HG03159 (cell line): ENCODE results near the gene SLC37A1.

Experiments used
- ATAC-seq: cut with Tn5 transposase; IDR thresholded peaks from one replicate; pipeline ENCODE4 v1.9.1; 2021; ENCODE audit warnings: mild to moderate bottlenecking, moderate library complexity; ENCODE audit not compliant: unreplicated experiment

Gene SLC37A1

DNA sequence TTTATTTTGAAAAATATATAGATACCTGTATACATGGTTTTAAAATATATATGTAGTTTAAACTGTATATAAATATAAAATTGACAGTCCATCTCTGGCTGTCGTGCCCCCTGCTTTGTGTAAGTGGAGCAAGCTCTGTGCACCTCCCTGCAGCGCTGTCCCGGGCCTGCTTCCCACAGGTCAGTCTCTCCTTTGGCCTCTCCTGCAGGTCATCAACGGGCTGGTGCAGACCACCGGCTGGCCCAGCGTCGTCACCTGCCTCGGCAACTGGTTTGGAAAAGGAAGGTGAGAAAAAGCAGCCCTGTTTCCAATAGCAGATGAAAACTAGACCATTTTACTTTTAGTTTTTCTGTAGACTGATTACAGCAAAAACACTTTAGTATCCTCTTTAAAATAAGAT lies 28.5 kb downstream of the SLC37A1 start:
- no peak for ATAC-seq

DNA sequence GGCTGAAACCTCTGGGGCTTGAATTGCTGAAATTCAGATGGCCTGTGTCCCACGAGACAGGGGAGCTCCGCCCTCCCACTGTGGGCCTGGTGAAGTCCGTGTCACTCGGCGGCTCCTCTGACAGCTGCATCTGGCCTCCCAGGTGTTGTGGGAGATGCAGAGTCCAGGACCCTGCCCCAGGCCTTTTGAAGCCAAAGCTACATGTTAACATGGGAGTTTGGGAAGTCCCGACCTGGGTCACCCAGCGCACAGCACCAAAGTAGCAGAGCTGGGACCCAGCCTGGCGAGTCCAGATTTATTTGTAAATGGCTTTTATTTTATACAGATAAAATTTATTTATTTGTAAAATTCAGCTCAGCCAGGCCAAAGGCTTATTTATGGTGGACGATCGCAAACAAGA lies 28.9 kb downstream of the SLC37A1 start:
- no peak for ATAC-seq

DNA sequence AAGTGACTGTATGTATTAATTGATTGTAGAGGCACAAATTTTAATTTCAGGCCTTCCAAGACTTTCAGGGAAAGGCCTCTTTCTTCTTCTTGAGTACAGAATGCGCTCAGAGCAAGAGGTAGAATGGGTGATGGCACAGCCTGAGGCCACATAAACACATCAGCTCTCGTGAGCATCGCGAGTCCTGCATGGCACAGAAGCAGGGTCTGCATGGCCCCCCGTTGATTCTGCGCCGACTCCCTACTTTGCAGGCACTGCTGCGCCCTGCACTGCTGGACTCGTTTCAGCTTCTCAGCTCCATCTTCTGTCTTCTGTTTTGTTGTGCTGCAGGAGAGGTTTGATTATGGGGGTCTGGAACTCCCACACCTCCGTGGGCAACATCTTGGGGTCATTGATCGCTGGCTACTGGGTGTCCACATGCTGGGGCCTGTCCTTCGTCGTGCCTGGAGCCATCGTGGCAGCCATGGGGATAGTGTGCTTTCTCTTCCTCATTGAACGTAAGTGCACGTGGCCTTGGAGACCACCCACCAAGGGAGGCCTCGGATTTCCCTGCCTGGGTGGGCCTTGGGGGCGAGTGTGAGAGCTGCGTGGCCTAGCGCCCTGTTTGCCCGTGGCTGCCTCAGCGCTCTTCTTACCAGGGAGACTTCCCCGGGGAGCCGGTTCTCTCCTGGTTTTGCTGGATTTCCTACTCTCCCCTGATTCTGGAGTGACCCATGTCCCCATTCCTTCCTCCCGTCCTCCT lies 29.6 kb downstream of the SLC37A1 start:
- ATAC-seq, result no peak

DNA sequence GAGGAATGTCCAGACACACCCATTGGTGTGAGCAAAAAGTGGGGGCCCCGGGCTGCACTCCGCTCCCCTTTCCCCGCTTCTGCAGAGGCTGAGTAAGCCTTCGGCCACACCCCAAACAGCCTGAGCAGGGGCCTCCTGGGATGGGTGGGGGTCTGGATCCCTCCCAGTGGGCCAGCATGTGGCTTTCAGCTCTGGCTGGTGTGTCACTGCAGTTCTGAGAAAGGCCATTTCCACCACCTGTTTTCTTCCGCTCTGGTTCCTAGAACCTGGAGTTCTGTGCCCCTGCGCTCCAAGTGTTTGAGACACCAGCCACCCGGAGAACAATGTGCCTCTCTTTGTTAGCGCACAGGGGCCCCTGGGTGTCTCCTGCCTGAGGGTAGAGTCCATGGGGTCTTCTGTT lies 30.9 kb downstream of the SLC37A1 start:
- ATAC-seq, result no peak

DNA sequence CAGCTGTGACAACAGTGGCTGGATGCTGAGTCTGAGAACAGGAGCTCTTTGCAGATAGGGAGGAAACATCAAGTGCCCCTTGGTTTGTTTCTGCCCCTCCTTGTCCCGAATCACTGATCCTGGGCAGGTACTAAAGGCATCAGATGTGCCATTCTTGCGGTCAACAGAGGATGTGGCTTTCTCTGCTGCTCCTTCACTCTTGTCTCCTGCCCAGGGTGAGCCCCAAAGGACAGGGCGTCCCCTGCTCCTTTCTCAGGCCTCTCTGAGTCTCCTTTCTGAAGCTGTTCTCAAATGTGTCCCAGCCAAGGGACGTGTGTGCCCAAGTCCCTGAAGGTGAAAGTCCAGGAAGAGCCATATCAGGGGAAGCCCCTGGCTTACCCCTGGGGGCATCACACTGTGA lies 31.7 kb downstream of the SLC37A1 start:
- no peak for ATAC-seq

DNA sequence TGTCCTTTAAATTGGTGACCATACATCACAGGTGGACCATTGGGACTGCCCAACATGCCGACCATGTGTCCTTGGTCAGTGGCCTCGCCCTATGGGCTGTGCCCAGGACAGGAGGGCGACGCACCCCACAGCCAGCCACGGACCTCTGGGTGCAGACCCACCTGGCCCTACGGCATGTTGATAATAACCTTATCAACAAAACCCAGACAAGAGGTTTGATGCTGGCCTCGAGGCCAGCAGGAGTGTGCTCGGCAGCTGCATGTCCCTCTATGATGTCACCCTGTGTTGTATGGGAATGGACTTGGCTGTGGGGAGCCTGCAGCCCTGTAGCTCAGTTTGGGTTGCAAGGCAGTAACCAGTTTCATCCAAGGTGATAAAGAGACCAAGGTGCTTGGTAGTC lies 32.1 kb downstream of the SLC37A1 start:
- no peak for ATAC-seq

DNA sequence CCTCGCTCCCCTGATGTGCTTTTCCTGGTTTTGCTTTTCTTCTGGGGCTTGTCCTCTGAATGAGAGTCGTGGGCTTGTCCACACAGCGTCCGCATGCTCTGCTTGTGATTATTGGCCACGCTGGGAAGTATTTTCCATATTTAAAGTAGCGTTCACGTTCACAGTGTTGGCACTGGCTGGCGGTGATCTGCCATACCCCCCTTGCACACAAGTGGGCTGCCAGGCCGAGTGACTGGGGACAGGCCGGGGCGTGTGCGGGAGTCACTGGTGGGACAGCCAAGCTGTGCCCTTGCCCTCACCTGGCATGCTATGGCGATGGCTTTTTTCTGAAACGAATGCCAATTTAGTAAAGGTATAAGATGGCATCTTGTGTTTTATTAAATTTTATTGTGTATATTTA lies 32.8 kb downstream of the SLC37A1 start:
- ATAC-seq, result no peak

DNA sequence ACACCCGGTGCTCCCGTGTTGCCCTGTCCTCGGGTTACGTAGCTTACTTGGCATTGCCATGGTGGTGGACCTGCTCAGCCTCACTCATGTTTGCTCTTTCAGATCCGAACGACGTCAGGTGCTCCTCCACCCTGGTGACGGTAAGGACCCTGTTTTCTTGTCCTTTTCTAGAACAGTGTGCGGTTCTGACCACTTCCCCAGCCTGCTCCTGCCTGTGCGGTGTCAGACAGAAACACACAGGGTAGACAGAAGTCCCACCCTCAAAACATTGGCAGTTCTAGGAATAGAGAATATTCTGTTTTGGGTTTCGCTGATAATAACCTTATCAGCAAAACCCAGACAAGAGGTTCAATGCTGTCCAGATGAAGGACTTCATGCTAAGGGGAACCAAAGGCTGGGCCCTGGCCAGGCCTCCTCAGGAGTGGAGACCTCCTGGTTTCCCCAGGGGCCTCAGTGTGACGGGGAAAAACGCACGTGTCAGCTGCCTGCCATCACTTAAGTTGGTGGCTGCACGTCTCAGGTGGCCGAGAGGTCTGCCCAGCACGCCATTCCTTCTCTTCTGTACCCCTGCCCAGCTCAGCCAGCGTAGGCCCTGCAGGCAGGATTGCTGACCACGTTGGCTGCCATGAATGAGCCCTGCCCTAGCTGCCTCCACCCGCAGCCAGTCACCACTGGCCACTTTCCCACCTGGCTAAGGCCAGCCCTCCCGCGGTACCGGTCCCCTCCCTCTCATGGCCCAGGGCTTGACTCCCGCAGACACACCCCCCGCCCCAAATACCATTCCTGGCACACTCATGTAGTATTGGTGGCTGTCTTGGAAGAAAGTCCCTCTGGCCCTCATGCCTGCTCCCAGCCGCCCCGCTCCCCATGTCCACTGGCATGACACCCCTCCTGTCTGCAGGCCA lies 33.6 kb downstream of the SLC37A1 start:
- ATAC-seq, result no peak

DNA sequence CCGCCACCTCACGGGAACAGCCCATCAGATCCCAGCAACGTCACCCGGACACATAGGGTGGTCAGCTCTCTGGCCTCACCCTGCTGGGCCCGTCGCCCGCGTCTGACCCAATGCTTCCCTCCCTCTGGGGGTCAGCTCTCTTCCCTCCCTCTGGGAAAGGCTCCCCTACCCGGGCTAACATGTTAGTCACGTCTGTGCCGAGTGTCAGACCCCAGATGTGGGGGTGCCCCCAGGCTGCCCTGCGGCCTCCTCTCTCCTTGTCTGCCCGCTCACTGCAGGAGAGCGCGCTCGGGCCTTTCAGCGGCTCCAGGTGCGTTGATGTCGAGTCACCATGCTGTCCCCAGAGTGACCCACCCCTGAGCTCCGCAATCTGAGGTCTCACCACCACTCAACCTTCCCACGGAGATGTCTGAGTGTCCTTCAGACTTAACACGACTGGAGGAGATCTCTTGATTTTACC lies 34.3 kb downstream of the SLC37A1 start:
- ATAC-seq, result no peak

DNA sequence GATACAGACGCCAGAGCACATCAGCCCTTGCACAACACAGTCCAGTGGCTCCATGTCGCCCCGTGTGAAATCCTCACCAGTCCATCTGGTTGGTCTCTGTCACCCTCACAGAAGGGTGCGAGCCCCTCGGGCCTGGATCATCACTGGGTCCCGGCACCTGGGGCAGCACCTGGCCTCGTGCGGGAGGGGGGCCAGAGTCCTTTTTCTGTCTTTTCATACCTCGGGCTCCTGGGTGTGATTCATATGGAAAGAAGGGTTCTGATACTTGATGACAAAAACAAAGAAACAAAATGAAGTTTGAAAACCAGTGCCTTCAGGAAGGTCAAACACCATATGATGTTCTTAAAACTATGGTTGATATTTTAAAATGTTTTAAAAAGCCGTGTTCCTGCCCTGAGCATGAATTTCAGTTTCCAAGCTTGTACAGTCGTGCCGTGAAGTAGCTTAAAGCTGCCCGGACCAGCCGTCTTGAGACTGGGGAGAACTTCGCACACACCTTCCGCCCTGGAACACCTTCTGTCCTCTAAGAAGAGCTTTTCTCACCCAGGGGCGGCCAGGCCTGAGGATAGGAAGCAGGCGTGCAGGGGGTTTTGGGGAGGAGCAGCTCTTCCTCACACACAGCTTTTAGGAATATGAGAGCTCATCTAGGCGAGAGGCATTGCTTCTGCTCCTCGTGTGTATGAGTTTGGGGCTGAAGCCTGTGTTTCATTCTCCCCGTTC lies 35.2 kb downstream of the SLC37A1 start:
- ATAC-seq, result no peak

DNA sequence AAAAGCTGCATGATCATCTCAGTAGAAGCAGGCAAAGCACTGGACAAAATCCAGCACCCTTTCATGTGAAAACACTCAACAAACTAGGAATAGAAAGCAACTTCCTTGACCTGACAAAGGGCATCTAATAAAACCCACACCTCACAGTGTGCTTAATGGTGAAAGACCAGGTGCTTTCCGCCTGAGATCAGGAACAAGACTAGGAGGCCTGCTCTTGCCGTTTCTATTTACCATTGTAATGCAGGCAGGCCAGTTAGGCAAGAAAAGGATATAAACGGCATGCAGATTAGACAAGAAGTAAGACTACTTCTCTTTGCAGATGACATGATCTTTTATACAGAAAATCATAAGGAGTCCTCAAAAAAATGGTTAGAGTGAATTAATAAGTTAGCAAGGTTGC lies 37.2 kb downstream of the SLC37A1 start:
- ATAC-seq, result no peak

DNA sequence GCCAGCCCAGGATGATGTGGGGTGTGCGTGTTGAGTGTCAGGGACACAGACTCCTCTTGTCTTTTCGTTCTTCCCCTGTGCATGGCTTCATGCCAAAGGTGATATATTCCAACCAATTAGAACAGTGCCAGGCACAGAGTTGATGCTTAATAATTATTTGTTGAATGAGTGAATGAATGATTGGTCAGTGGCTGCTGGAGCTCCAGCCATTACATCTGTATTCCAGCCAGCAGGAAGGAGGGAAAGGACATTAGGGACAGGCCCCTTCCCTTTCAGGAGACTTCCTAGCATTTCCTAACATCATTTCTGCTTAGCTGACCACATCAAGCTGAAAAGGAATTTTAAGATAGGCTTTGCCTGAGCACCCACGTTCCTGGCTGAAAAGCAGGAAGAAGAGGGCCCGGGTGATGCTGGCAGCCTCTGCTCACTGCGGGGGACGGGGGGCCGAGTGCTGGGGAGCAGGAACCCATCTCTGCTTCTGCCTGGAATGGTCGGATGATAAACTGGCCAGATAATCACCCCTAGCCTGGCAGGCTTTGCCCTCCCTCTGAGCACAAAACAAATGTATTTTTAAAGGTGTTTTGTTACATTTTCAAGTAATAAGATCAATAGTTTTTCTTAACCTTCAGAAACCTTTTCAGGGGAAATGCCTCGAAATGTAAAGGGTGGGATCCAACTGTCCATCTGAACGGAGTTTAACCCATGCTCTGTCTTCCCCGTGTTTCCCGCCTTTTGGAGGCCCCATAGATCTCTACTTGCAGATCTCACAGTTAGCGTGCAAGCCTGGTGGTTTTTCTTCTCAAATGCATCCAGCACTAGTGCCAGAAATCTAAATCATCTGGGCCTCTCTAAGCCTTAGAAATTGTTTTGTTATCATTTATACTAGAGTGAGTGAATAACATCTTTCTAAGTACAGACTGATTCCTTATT lies 39.0 kb downstream of the SLC37A1 start:
- ATAC-seq, result no peak

DNA sequence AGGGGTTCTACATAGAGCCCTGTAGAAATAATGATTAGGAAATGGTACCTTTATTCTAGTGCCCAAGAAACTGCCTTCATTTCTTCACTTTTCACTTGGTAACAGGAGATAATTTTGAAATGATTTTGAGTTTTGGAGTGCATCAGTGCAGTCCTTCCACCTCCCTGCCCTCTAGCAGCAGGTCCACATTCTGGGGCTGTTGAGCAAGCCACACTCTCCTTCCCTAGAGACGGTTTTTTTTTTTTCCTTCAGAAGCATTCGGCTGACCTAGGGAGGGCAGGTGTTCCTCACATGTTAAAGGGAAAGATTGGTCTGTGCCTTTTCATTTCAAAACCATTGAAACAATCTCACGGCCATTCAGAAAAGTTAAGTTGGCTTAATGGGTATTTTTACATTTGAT lies 39.8 kb downstream of the SLC37A1 start:
- no peak for ATAC-seq

DNA sequence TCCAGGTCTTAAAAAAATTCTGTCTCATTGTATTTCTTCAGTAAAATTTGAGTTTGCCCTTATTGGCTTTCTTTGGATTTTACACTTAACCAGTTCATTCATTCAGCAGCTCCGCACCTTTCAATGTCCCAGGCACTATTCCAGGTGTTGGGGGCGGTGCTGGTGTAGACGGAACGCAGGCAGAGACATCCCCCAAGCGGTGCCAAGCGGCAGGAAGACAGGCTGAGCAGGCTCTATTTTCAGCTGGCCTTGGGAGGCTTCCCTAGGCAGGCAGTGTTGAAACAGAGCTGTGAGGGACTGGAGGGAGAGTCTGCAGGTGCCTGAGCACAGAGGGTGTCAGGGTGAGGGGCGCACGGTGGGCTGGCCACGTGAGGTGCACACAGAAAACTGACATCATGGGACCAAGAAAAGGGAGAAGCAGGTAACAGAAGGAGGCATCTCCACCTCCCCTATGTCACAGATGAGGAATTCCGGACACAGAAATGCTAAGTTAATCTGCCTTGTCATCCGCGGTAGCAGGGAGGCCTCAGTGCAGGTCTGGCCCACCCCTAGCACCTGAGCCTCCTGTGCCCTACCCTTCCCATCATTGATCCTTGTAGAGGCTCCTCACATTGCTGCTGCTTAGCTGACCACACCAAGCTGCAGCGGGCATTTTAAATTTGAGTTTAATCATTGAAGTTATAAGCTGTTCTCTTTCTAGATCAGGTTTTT lies 40.8 kb downstream of the SLC37A1 start:
- no peak for ATAC-seq

DNA sequence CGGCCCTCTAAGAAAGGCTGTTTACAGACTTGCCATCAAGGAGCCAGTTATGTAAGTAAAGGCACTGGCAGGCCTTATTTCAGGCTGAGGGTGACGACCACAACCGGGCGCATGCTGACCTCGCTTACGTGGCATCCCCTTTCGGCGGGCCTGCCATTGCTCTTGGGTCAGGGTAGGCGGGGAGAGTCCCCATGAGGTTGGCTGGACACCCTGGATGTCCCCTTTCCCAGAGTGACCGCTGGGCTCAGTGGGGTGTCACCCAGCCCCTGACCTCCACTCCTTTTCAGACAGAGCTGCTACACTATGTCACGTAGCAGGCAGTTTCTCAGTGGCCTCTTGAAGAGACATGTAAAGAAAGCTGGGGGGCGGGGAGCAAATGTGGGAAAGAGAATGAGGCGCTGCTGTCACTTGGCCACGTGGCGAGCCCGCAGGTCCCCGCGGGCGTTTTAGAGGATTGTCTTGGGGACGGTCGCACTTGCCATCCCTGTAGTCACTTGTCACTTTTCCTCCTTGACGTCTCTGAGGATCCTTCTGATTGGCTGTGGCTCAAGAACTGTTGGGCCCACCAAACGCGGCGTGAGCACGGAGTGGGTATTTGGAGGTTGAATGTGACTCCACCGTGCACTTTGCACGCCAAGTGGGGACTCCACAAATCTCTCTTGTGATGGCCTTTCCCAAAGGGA lies 42.2 kb downstream of the SLC37A1 start:
- ATAC-seq, result no peak

DNA sequence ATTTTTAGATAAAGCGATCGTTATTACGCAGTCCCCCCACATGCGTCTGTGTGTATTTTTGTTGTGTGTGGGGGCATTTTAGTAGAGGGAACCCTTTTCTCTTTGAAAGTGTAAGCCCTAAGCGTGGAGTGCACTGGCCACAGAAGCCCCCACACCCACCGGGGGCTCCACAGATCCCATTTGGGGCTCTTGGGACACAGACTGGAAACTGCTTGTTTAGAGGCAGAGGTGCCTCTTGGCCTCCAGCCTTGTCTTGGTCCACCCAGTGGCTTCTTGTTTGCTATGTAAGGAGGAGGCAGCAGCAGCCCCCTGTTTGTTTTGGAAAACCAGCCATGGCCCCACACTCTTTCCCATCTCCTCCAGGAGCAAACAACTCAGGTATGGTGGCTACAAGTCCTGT lies 42.8 kb downstream of the SLC37A1 start:
- no peak for ATAC-seq

DNA sequence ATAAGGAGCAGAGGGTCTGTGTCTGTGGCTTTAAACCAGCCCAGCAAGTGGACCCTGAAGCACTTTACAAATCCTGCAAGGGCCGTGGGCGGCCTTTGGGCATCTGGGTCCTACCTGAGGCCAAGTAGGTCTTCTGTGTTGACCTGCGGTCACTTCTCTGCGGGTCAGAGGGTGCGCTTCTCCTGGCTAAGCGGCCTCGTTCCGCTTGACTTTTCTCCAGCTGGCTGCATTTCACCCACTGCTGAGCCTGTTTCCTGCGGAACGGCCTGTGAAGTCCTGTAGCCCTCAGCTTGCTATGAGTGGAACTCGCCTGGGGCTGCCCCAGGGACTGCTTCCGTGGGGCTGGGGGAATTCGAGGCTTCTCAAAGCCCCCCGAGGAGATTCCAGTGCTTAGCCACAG lies 43.3 kb downstream of the SLC37A1 start:
- ATAC-seq, result no peak

DNA sequence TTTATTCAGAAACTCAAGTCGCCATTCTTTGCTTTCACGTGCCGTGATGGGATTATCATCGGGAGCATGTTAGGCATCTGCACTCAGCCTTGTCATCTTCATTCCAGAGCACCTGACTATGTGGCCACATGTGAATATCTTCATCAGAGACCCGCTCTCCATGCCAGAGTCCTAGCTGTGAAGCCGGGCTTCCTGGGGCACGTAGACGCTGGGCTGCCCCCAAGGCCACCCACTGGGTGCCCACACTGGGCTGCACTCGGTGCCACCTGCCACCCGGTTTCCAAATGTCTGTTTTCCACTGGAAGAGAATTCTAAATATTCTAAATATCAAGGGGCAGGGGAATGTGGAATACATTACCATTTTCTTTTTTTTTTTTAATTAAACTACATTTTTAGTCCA lies 43.8 kb downstream of the SLC37A1 start:
- no peak for ATAC-seq

DNA sequence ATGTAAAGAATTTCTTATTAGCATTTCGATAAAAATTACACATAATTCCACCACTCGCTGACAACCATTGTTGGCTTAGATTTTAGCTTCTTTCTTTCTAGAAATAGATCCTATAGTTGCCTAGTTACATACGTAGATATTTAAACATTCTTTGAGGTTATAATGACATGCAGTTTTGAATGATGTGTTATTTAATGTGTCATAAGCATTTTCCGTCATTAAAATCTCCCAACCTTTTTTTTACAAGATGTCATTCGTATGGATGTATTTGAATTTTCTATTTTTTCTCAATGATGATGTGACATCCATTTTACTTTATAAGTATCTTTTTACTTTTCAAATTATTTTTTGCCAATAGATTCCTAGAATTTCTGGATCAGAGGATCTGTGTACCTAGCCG lies 44.7 kb downstream of the SLC37A1 start:
- no peak for ATAC-seq
